ENCODE results near the gene CPLANE2. TPM values are rescaled to one million over a fixed set of nuclear protein-coding genes. Genes with fewer than 3 reads are reported as not detected.

CPLANE2 gene
- 1 to 10 TPM; 4.0 to 7.6 (median 5.3) TPM for total RNA-seq
- 1 to 10 TPM; 2.1 to 6.1 (median 2.2) TPM for polyA plus RNA-seq
- long read RNA-seq, donor 1, transcript CPLANE2-201 (5 exons, 1,545 nt), result major isoform, 5 of 6 reads
- long read RNA-seq, donor 1, partial matches to known transcripts, result 0 of 6 reads
- long read RNA-seq, donor 1, other reads (novel, unspliced or antisense), result 0 of 6 reads
- long read RNA-seq, donor 2, partial matches to known transcripts, result 0 of 1 reads
- long read RNA-seq, donor 2, other reads (novel, unspliced or antisense), result 0 of 1 reads

GRCh38 chr1:16236511-16237342 is at the start of gene CPLANE2:
CPLANE2 (minus strand) TSS chr1:16237183; CDS start chr1:16236742, 441 bp downstream.
- Histone ChIP-seq H3K9me3 (no peaks in the 10 kb centered on the region), H3K4me3 (peak within 1 kb of the TSS; percentile 58 to 78 (median 60)), H3K27me3 (replicated peaks in 1 of 7) (no peaks in the 10 kb centered on the region), H3K27ac (peak within 1 kb of the TSS; percentile 61 to 93 (median 88)), H3K4me1 (peaks cover 8 to 33% (median 19%) of the 10 kb centered on the region in 6 donors), H3K36me3 (peaks cover 0 to 18% (median 4%) of the 10 kb centered on the region in 6 donors)
- intact Hi-C loops (cut with DNase I; ENCODE audit: low total_unique reads), result no loop called here
- peak; percentile 99 for DNase-seq
- WGBS, 5 donors, result 1 to 2% (median 1%) methylated on average over 44 to 57 of the region's 57 CpGs
- TF ChIP-seq POLR2AphosphoS5 (IDR thresholded peaks at IDR 0.05), result peak; percentile 90 to 97 (median 93)
- TF ChIP-seq CTCF (IDR thresholded peaks at IDR 0.05 in 8 of 11, conservative IDR thresholded peaks at IDR 0.05 in 3 of 11), result peak in 1 of 11 experiments; percentile 18
- peak in 1 of 3 donors; percentile 62 for TF ChIP-seq POLR2A (IDR thresholded peaks at IDR 0.05)

- TF ChIP-seq POLR2AphosphoS5 (IDR thresholded peaks at IDR 0.05) (no peak), CTCF (IDR thresholded peaks at IDR 0.05 in 8 of 11, conservative IDR thresholded peaks at IDR 0.05 in 3 of 11) (no peak), POLR2A (IDR thresholded peaks at IDR 0.05) (no peak)
- intact Hi-C loops (cut with DNase I; ENCODE audit: low total_unique reads), result no loop called here
- H3K4me3 ChIP-seq, result no peak overlapping the region
- DNase-seq, result no peak
- H3K4me1 ChIP-seq, result peaks cover 0 to 6% (median 0%) of the 10 kb centered on the region in 6 donors
- peaks cover 0 to 90% (median 12%) of the 10 kb centered on the region in 6 donors for H3K36me3 ChIP-seq
- 94 to 97% (median 95%) methylated on average over 4 of the region's 4 CpGs for WGBS, 5 donors
- no peaks in the 10 kb centered on the region for H3K9me3 ChIP-seq
- H3K27me3 ChIP-seq (replicated peaks in 1 of 7), result no peaks in the 10 kb centered on the region
- H3K27ac ChIP-seq, result no peak overlapping the region
Observed at GRCh38 chr1:16286122-16286521, 49.1 kb upstream of the CPLANE2 start.

- intact Hi-C loops (cut with DNase I; ENCODE audit: low total_unique reads), result no loop called here
Observed at GRCh38 chr1:16281765-16282164, 44.8 kb upstream of the CPLANE2 start.

GRCh38 chr1:16279186-16279585 is 42.2 kb upstream of the CPLANE2 start:
- Histone ChIP-seq H3K27me3 (replicated peaks in 1 of 7) (no peaks in the 10 kb centered on the region), H3K4me1 (peaks cover 0 to 23% (median 6%) of the 10 kb centered on the region in 6 donors), H3K4me3 (no peak overlapping the region), H3K9me3 (no peaks in the 10 kb centered on the region), H3K27ac (peak overlapping the region in 1 of 8 donors; percentile 25), H3K36me3 (peaks cover 0 to 43% (median 1%) of the 10 kb centered on the region in 6 donors)
- WGBS, 5 donors, result 39 to 67% (median 56%) methylated on average over 2 of the region's 2 CpGs
- no peak for DNase-seq
- TF ChIP-seq CTCF (IDR thresholded peaks at IDR 0.05 in 8 of 11, conservative IDR thresholded peaks at IDR 0.05 in 3 of 11) (no peak), POLR2AphosphoS5 (IDR thresholded peaks at IDR 0.05) (no peak), POLR2A (IDR thresholded peaks at IDR 0.05) (no peak)
- intact Hi-C loops (cut with DNase I; ENCODE audit: low total_unique reads), result no loop called here

More at GRCh38 chr1:16281765-16282164, 44.8 kb upstream of the CPLANE2 start:
- H3K9me3 ChIP-seq, result no peaks in the 10 kb centered on the region
- H3K4me1 ChIP-seq, result peaks cover 0 to 19% (median 6%) of the 10 kb centered on the region in 6 donors
- no peak overlapping the region for H3K4me3 ChIP-seq
- H3K36me3 ChIP-seq, result peaks cover 0 to 51% (median 5%) of the 10 kb centered on the region in 6 donors
- H3K27ac ChIP-seq, result no peak overlapping the region
- H3K27me3 ChIP-seq (replicated peaks in 1 of 7), result no peaks in the 10 kb centered on the region
- DNase-seq, result no peak
- no peak for TF ChIP-seq POLR2AphosphoS5 (IDR thresholded peaks at IDR 0.05)
- TF ChIP-seq POLR2A (IDR thresholded peaks at IDR 0.05), result no peak
- WGBS, 5 donors, result 85 to 92% (median 88%) methylated on average over 2 of the region's 2 CpGs

Measured in spleen (tissue), 13 donors.